Colonic mucosa (tissue), 4 donors: ENCODE measurements around the gene IGHMBP2. TPM values are rescaled to one million over a fixed set of nuclear protein-coding genes. Genes with fewer than 3 reads are reported as not detected.

Source experiments
- DNase-seq: peaks from one replicate; pipeline ENCODE4 v3.0.0-alpha.2; 2020
- H3K27ac ChIP-seq: fragments of 200-600 bp; one replicate; pipeline ENCODE4 v1.8.0; 2021
- H3K27me3 ChIP-seq: fragments of 200-600 bp; one replicate; pipeline ENCODE4 v1.8.0; 2021
- H3K36me3 ChIP-seq: fragments of 200-600 bp; one replicate; pipeline ENCODE4 v1.8.0; 2021
- H3K4me1 ChIP-seq: fragments of 200-600 bp; one replicate; pipeline ENCODE4 v1.8.0; 2021; ENCODE audit warnings: mild to moderate bottlenecking
- H3K4me3 ChIP-seq: fragments of 200-600 bp; one replicate; pipeline ENCODE4 v1.8.0; 2021
- H3K9ac ChIP-seq, 2 donors: one replicate each; pipeline ENCODE4 v1.7.0; 2013; ENCODE audit warnings: control low read depth in 2 of 2, low read depth in 2 of 2, low read length in 2 of 2
- H3K9me3 ChIP-seq: fragments of 200-600 bp; one replicate; pipeline ENCODE4 v1.8.0; 2021
- intact Hi-C: fragments of 100-400 bp; cut with DNase I; formaldehyde crosslinking; loops from one replicate; pipeline ENCODE4 v1.14.1; 2022
- total RNA-seq, 2 donors: library from RNA; stranded (reverse); fragmentation: NEBNext Ultra II Directional in 1 of 2; extraction: Animal tissue kit (Norgen Biotek cat#: 25700) in 1 of 2; gene quantifications; one replicate each; pipeline ENCODE4 v1.2.1, GENCODE V29; 2021
- TF ChIP-seq, protein P1 (sequence below): fragments of 200-600 bp; IDR thresholded peaks from one replicate; pipeline ENCODE4 v1.8.0; 2022; ENCODE audit warnings: antibody characterized with exemption, mild to moderate bottlenecking
- donor health status: healthy.
- donor health status: DM: no; HTN: no; CAD: no.
- donor health status: DM: no; HTN: no; CAD: no.

Gene IGHMBP2
- total RNA-seq, 2 donors from 2014 or later: 16.6 to 20.4 TPM

DNA sequence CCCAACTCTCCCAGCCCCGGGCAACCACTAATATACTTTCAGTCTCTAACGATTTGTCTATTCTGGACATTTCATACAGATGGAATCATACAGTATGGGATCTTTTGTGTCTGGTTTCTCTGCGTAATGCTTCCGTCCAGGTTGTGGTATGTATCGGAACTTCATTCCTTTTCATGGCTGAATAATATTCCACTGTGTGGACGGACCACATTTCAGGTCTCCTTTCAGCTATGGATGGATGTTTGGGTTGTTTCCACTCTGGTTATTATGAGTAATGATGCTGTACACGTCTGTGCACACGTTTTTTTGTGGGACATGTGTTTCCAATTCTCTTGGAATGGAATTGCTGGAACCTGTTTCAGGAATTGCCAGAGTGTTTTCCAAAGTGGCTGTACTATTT lies 44.6 kb upstream of the IGHMBP2 start:
- TF ChIP-seq, protein P1, sequence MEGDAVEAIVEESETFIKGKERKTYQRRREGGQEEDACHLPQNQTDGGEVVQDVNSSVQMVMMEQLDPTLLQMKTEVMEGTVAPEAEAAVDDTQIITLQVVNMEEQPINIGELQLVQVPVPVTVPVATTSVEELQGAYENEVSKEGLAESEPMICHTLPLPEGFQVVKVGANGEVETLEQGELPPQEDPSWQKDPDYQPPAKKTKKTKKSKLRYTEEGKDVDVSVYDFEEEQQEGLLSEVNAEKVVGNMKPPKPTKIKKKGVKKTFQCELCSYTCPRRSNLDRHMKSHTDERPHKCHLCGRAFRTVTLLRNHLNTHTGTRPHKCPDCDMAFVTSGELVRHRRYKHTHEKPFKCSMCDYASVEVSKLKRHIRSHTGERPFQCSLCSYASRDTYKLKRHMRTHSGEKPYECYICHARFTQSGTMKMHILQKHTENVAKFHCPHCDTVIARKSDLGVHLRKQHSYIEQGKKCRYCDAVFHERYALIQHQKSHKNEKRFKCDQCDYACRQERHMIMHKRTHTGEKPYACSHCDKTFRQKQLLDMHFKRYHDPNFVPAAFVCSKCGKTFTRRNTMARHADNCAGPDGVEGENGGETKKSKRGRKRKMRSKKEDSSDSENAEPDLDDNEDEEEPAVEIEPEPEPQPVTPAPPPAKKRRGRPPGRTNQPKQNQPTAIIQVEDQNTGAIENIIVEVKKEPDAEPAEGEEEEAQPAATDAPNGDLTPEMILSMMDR: no peak
- intact Hi-C loops: no loop called here
- H3K9me3 ChIP-seq: no peaks in the 10 kb centered on the region
- H3K4me1 ChIP-seq: peaks cover 10% of the 10 kb centered on the region
- no peak overlapping the region for H3K27ac ChIP-seq
- H3K4me3 ChIP-seq: no peak overlapping the region
- DNase-seq: no peak
- H3K9ac ChIP-seq: no peak overlapping the region
- H3K36me3 ChIP-seq: no peaks in the 10 kb centered on the region
- H3K27me3 ChIP-seq: peaks cover 4% of the 10 kb centered on the region

DNA sequence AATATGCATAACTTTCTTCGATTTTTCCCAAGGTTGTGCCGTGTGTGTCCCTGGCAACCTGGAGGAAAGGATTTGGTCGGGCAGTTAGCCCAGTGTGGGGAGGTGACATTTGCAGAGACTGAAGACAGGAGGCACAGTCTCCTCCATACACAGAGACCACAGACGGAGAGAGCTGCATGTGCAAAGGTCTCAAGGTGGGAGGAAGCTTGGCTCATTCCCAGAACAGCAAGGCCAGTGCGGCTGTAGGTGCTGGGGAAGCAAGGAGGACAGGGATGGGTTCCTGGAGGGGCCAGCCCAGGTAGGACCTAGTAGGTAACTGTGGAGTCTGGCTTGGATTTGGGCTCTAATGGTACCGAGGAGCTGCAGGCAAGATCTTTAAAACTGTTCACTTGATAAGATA lies 41.3 kb upstream of the IGHMBP2 start:
- no peaks in the 10 kb centered on the region for H3K27me3 ChIP-seq
- no peaks in the 10 kb centered on the region for H3K4me1 ChIP-seq
- no peak overlapping the region for H3K27ac ChIP-seq
- no peak for DNase-seq
- no peaks in the 10 kb centered on the region for H3K36me3 ChIP-seq
- intact Hi-C loops: no loop called here
- H3K9me3 ChIP-seq: no peaks in the 10 kb centered on the region
- no peak overlapping the region for H3K4me3 ChIP-seq
- H3K9ac ChIP-seq: no peak overlapping the region
- TF ChIP-seq, protein P1: no peak

DNA sequence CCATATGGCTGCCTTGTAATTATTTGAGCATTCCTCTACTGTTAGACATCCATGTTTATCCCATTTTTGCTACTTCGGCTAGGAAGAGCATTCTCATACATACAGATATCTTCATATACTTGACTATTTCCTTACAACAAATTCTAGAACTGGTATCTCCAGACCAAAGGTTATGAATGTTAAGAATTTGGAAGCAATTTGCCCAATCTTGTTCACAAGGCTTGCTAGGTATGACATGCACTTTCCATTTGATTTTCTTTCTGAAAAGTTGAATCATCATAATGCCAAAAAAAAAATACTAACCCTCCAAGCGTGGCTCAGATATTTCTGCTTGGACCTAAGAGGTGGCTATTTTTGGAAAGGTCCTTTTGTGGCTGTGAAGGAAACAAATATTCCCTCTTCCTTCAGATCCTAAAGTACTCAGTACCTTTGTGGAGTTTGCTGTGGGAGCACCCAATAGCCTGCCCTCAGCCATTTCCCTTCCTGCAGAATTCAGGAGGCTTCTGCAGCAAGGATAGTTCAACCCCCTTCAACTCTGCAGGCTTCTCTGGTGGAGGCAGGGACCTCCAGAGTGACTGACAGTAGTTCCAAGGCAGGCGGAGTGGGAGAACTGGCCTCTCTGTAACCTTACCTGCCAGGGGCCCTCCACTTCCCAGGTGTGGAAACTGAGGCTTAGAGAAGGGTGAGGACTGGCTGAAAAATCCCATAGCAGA lies 40.0 kb upstream of the IGHMBP2 start:
- Histone ChIP-seq H3K27me3 (no peaks in the 10 kb centered on the region), H3K9me3 (no peaks in the 10 kb centered on the region), H3K4me1 (no peaks in the 10 kb centered on the region), H3K27ac (no peak overlapping the region), H3K9ac (no peak overlapping the region), H3K4me3 (no peak overlapping the region), H3K36me3 (no peaks in the 10 kb centered on the region)
- no peak for DNase-seq
- intact Hi-C loops: no loop called here
- TF ChIP-seq, protein P1: no peak

DNA sequence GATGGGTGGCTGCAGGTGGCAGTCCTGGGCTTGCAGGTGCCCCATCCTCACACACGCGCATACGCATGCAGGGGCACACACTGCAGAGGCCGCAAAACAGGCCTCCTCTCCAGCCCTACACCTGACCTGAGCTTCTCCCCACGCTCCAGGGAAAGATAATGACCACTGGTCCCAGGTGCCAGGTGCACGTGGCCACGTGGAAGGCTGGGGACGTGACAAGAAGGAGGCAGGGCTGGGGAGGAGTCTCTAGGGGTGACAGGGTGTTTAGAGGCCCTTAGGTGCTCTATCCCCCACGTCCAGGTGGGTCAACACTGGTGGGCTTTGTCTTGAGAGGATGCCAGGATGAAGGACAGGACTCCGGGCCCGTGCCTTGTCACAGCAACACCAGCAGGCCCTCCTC lies 38.5 kb upstream of the IGHMBP2 start:
- Histone ChIP-seq H3K27ac (no peak overlapping the region), H3K4me3 (no peak overlapping the region), H3K9ac (no peak overlapping the region), H3K36me3 (no peaks in the 10 kb centered on the region), H3K27me3 (no peaks in the 10 kb centered on the region), H3K9me3 (no peaks in the 10 kb centered on the region), H3K4me1 (no peaks in the 10 kb centered on the region)
- TF ChIP-seq, protein P1: no peak
- no peak for DNase-seq
- intact Hi-C loops: no loop called here

DNA sequence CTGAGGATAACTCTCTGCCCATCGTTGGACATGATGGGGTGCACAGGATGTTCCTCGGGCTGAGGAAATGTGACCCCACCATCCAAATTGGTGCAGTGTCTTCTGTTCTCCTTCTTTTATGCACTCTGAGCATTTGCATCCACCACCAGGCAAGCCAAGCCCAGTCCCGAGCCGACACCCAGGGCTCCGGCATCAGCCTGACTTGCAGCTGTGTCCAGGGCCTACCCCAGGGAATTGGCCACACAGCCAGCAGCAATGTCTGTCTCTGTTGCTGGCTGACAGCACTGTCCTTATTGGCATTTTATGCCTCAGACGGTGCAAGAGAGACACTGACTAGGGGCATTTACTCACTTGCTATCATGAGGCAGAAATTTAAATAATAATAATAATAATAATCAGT lies 36.6 kb upstream of the IGHMBP2 start:
- intact Hi-C loops: no loop called here
- TF ChIP-seq, protein P1: no peak
- no peak for DNase-seq
- H3K27me3 ChIP-seq: no peaks in the 10 kb centered on the region
- no peak overlapping the region for H3K4me3 ChIP-seq
- H3K4me1 ChIP-seq: no peaks in the 10 kb centered on the region
- H3K27ac ChIP-seq: no peak overlapping the region
- H3K9me3 ChIP-seq: no peaks in the 10 kb centered on the region
- H3K36me3 ChIP-seq: no peaks in the 10 kb centered on the region
- H3K9ac ChIP-seq: no peak overlapping the region
